Measurements from ENCODE around the gene CDC42BPB. TPM values are rescaled to one million over a fixed set of nuclear protein-coding genes. Genes with fewer than 3 reads are reported as not detected.

The CDC42BPB gene
- total RNA-seq, 1 experiment from 2014 or later: 96.9 TPM

DNA sequence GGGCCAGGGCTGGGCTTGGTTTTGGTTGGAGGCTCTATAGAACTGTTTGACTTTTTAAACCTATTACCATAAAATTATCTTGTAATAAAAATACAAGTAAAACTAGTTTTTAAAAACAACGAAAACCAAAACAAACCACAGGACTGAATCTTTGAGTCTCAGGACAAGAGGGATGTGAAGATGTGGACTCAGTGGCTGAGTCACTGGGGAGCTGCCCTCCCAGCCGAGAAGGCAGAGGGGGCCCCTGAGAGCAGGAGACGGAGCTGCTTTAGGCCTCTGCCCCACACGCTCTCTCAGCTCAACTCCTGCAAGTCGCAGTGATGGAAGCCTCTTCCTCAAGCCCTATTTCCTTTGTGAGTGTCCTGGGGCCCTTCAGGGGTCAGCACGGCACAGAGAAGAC is 59.0 kb downstream of the CDC42BPB start (continued):
- TF ChIP-seq, protein P1, sequence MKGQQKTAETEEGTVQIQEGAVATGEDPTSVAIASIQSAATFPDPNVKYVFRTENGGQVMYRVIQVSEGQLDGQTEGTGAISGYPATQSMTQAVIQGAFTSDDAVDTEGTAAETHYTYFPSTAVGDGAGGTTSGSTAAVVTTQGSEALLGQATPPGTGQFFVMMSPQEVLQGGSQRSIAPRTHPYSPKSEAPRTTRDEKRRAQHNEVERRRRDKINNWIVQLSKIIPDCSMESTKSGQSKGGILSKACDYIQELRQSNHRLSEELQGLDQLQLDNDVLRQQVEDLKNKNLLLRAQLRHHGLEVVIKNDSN (CRISPR knock-in tag; IDR thresholded peaks at IDR 0.05): no peak

DNA sequence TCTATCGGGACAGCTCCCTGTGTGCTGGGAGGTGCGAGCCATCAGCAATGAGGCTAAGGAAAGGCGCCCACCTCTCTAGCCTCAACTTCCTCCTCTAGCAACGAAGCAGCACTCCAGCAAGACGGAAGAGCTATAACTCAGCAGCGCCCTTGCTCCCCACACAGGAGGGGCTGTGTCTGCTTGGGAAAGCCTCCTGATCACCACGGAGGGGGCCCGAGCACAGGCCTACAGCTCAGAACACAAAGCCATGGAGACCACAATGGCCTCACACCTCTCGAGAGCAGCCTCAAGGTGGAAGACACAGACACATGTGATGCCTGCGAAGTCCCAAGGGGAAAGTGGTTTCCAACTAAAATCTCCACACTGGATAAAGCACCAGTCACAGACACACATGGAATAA is 60.4 kb downstream of the CDC42BPB start:
- Mint-ChIP-seq H3K27me3 (ENCODE audit: low read depth) (no peaks in the 10 kb centered on the region), H3K36me3 (peaks cover 34% of the 10 kb centered on the region), H3K9me3 (no peaks in the 10 kb centered on the region), H3K4me1 (no peaks in the 10 kb centered on the region), H3K4me3 (no peak overlapping the region), H3K27ac (no peak overlapping the region)
- ChIA-PET POLR2A (no interaction called here), CTCF (no interaction called here)
- ATAC-seq: no peak
- TF ChIP-seq, protein P1 (CRISPR knock-in tag; IDR thresholded peaks at IDR 0.05): no peak
- TF ChIP-seq, protein P2, sequence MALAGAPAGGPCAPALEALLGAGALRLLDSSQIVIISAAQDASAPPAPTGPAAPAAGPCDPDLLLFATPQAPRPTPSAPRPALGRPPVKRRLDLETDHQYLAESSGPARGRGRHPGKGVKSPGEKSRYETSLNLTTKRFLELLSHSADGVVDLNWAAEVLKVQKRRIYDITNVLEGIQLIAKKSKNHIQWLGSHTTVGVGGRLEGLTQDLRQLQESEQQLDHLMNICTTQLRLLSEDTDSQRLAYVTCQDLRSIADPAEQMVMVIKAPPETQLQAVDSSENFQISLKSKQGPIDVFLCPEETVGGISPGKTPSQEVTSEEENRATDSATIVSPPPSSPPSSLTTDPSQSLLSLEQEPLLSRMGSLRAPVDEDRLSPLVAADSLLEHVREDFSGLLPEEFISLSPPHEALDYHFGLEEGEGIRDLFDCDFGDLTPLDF (CRISPR knock-in tag; IDR thresholded peaks at IDR 0.05): no peak
- TF ChIP-seq NR3C1 (CRISPR knock-in tag; conservative IDR thresholded peaks at IDR 0.05; ENCODE audit: low read depth) (no peak), RORB (CRISPR knock-in tag; IDR thresholded peaks at IDR 0.05) (no peak), CBFB (CRISPR knock-in tag; IDR thresholded peaks at IDR 0.05; ENCODE audit: low read depth) (no peak)
- TF ChIP-seq, protein P3, sequence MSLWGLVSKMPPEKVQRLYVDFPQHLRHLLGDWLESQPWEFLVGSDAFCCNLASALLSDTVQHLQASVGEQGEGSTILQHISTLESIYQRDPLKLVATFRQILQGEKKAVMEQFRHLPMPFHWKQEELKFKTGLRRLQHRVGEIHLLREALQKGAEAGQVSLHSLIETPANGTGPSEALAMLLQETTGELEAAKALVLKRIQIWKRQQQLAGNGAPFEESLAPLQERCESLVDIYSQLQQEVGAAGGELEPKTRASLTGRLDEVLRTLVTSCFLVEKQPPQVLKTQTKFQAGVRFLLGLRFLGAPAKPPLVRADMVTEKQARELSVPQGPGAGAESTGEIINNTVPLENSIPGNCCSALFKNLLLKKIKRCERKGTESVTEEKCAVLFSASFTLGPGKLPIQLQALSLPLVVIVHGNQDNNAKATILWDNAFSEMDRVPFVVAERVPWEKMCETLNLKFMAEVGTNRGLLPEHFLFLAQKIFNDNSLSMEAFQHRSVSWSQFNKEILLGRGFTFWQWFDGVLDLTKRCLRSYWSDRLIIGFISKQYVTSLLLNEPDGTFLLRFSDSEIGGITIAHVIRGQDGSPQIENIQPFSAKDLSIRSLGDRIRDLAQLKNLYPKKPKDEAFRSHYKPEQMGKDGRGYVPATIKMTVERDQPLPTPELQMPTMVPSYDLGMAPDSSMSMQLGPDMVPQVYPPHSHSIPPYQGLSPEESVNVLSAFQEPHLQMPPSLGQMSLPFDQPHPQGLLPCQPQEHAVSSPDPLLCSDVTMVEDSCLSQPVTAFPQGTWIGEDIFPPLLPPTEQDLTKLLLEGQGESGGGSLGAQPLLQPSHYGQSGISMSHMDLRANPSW (CRISPR knock-in tag; conservative IDR thresholded peaks at IDR 0.05; ENCODE audit: low read depth): no peak
- DNase-seq (ENCODE audit: low spot score): no peak

DNA sequence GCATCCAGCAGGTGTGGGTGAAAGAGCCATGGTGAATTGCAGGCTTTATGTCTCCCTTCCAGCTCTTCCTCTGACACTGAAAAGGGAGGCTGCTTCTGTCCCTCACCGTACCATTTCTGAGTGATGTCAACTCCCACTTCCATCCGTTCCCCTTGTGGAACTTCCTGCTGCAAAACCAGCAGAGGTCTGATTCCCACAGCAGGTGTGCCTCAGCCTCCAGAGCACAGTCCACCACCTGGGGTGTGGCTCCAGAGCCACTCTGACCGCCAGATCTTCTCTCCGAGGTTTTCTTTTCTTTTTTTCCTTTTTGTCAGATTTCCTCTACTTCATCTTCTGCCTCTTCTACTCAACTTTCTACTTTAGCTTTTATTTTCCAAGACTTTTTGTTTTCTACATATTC is 62.7 kb downstream of the CDC42BPB start:
- DNase-seq (ENCODE audit: low spot score): no peak
- ChIA-PET POLR2A (no interaction called here), CTCF (interaction anchor here (0.8 kb wide), 1 partner anchor 8 kb away, joined by 3 read pairs; no protein-coding TSS in a partner anchor)
- H3K4me1 Mint-ChIP-seq: no peaks in the 10 kb centered on the region
- no peaks in the 10 kb centered on the region for H3K27me3 Mint-ChIP-seq (ENCODE audit: low read depth)
- no peaks in the 10 kb centered on the region for H3K9me3 Mint-ChIP-seq
- H3K4me3 Mint-ChIP-seq: no peak overlapping the region
- peaks cover 49% of the 10 kb centered on the region for H3K36me3 Mint-ChIP-seq
- ATAC-seq: no peak
- no peak overlapping the region for H3K27ac Mint-ChIP-seq
- TF ChIP-seq, protein P4, sequence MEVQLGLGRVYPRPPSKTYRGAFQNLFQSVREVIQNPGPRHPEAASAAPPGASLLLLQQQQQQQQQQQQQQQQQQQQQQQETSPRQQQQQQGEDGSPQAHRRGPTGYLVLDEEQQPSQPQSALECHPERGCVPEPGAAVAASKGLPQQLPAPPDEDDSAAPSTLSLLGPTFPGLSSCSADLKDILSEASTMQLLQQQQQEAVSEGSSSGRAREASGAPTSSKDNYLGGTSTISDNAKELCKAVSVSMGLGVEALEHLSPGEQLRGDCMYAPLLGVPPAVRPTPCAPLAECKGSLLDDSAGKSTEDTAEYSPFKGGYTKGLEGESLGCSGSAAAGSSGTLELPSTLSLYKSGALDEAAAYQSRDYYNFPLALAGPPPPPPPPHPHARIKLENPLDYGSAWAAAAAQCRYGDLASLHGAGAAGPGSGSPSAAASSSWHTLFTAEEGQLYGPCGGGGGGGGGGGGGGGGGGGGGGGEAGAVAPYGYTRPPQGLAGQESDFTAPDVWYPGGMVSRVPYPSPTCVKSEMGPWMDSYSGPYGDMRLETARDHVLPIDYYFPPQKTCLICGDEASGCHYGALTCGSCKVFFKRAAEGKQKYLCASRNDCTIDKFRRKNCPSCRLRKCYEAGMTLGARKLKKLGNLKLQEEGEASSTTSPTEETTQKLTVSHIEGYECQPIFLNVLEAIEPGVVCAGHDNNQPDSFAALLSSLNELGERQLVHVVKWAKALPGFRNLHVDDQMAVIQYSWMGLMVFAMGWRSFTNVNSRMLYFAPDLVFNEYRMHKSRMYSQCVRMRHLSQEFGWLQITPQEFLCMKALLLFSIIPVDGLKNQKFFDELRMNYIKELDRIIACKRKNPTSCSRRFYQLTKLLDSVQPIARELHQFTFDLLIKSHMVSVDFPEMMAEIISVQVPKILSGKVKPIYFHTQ (CRISPR knock-in tag; IDR thresholded peaks at IDR 0.05): no peak
- TF ChIP-seq, protein P5, sequence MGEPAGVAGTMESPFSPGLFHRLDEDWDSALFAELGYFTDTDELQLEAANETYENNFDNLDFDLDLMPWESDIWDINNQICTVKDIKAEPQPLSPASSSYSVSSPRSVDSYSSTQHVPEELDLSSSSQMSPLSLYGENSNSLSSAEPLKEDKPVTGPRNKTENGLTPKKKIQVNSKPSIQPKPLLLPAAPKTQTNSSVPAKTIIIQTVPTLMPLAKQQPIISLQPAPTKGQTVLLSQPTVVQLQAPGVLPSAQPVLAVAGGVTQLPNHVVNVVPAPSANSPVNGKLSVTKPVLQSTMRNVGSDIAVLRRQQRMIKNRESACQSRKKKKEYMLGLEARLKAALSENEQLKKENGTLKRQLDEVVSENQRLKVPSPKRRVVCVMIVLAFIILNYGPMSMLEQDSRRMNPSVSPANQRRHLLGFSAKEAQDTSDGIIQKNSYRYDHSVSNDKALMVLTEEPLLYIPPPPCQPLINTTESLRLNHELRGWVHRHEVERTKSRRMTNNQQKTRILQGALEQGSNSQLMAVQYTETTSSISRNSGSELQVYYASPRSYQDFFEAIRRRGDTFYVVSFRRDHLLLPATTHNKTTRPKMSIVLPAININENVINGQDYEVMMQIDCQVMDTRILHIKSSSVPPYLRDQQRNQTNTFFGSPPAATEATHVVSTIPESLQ (CRISPR knock-in tag; IDR thresholded peaks at IDR 0.05): no peak
- TF ChIP-seq MXD4 (CRISPR knock-in tag; IDR thresholded peaks at IDR 0.05; ENCODE audit: borderline replicate concordance) (no peak), ATF1 (CRISPR knock-in tag; IDR thresholded peaks at IDR 0.05) (no peak), MYBL2 (CRISPR knock-in tag; IDR thresholded peaks at IDR 0.05) (no peak)
- TF ChIP-seq, protein P6, sequence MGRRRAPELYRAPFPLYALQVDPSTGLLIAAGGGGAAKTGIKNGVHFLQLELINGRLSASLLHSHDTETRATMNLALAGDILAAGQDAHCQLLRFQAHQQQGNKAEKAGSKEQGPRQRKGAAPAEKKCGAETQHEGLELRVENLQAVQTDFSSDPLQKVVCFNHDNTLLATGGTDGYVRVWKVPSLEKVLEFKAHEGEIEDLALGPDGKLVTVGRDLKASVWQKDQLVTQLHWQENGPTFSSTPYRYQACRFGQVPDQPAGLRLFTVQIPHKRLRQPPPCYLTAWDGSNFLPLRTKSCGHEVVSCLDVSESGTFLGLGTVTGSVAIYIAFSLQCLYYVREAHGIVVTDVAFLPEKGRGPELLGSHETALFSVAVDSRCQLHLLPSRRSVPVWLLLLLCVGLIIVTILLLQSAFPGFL (CRISPR knock-in tag; IDR thresholded peaks at IDR 0.05; ENCODE audit: borderline replicate concordance): no peak
- TF ChIP-seq, protein P7, sequence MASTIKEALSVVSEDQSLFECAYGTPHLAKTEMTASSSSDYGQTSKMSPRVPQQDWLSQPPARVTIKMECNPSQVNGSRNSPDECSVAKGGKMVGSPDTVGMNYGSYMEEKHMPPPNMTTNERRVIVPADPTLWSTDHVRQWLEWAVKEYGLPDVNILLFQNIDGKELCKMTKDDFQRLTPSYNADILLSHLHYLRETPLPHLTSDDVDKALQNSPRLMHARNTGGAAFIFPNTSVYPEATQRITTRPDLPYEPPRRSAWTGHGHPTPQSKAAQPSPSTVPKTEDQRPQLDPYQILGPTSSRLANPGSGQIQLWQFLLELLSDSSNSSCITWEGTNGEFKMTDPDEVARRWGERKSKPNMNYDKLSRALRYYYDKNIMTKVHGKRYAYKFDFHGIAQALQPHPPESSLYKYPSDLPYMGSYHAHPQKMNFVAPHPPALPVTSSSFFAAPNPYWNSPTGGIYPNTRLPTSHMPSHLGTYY (CRISPR knock-in tag; IDR thresholded peaks at IDR 0.05): no peak
- TF ChIP-seq, protein P3 (CRISPR knock-in tag; conservative IDR thresholded peaks at IDR 0.05; ENCODE audit: low read depth): no peak
- TF ChIP-seq, protein P8, sequence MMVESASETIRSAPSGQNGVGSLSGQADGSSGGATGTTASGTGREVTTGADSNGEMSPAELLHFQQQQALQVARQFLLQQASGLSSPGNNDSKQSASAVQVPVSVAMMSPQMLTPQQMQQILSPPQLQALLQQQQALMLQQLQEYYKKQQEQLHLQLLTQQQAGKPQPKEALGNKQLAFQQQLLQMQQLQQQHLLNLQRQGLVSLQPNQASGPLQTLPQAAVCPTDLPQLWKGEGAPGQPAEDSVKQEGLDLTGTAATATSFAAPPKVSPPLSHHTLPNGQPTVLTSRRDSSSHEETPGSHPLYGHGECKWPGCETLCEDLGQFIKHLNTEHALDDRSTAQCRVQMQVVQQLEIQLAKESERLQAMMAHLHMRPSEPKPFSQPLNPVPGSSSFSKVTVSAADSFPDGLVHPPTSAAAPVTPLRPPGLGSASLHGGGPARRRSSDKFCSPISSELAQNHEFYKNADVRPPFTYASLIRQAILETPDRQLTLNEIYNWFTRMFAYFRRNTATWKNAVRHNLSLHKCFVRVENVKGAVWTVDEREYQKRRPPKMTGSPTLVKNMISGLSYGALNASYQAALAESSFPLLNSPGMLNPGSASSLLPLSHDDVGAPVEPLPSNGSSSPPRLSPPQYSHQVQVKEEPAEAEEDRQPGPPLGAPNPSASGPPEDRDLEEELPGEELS (CRISPR knock-in tag; IDR thresholded peaks at IDR 0.05): no peak

Measured in WTC11 (cell line).